Retinal pigment epithelial cell (primary cell): ENCODE results near the gene AGBL5.

ENCODE experiments used
- DNase-seq: peaks from one replicate; pipeline ENCODE4 v3.0.0-alpha.2; 2010; ENCODE audit warnings: low read depth
- H3K4me3 ChIP-seq: 2 replicates; pipeline ENCODE4 v1.5.1; 2011; ENCODE audit warnings: mild to moderate bottlenecking, low read length, control low read depth, moderate library complexity
- TF ChIP-seq, protein P1 (sequence below): conservative IDR thresholded peaks from 2 replicates; pipeline ENCODE4 v1.5.1; 2011; ENCODE audit warnings: low read depth, low read length, control low read depth, inconsistent platforms

Gene AGBL5

GRCh38 chr2:27040282-27040681 lies 11.2 kb upstream of the AGBL5 start:
- no peak overlapping the region for H3K4me3 ChIP-seq
- DNase-seq = no peak
- TF ChIP-seq, protein P1, sequence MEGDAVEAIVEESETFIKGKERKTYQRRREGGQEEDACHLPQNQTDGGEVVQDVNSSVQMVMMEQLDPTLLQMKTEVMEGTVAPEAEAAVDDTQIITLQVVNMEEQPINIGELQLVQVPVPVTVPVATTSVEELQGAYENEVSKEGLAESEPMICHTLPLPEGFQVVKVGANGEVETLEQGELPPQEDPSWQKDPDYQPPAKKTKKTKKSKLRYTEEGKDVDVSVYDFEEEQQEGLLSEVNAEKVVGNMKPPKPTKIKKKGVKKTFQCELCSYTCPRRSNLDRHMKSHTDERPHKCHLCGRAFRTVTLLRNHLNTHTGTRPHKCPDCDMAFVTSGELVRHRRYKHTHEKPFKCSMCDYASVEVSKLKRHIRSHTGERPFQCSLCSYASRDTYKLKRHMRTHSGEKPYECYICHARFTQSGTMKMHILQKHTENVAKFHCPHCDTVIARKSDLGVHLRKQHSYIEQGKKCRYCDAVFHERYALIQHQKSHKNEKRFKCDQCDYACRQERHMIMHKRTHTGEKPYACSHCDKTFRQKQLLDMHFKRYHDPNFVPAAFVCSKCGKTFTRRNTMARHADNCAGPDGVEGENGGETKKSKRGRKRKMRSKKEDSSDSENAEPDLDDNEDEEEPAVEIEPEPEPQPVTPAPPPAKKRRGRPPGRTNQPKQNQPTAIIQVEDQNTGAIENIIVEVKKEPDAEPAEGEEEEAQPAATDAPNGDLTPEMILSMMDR = no peak

DNA sequence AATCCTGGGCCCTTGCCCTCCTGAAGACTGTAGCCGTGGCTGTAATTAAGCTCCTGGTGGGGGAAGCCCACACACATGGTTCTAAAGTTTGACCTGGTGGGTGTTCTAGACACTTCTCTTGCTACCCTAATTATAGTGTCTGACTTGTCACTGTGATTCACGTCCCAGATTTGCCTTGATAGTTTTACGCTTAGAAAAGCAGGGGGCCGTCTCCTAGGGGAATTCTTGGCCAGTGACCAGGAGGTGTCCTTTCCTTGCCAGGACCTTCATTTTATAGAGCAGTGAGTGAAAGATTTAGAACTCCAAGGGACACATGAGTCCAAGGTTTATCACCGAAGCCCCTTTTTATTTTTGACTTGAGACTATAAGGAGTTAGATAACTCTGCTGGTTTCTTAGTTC lies 9.7 kb upstream of the AGBL5 start:
- TF ChIP-seq, protein P1 = no peak
- H3K4me3 ChIP-seq = no peak overlapping the region
- DNase-seq = no peak

DNA sequence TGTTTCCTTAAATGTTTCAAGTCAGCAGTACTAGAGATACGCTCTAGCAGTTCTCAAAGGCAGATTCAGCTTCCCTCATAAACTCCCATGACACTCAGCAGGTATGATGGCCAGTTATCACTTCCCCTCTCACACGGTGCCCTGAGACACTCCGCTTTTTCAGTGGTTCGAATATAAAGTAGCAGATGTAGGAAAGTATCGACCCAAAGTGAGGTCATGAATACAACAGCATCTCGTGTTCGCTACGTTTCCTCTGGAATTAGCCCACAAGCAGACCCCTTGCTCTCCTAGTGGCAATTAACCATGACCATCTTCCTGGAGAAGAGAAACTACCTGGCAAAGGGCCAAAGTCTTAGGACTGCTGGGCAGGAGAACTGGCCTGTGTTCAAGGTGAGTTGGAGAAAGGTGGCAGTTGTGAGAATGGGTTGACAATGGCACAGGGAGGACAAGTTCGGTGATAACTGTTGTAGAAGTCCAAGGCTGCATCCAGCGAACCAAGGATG lies 9.3 kb upstream of the AGBL5 start:
- H3K4me3 ChIP-seq = no peak overlapping the region
- TF ChIP-seq, protein P1 = no peak
- no peak for DNase-seq

GRCh38 chr2:27042985-27043634 lies 8.4 kb upstream of the AGBL5 start:
- TF ChIP-seq, protein P1 = no peak
- H3K4me3 ChIP-seq = no peak overlapping the region
- DNase-seq = no peak

- TF ChIP-seq, protein P1 = no peak
- DNase-seq = no peak
- peak overlapping the region; percentile 88 for H3K4me3 ChIP-seq
Measured at GRCh38 chr2:27049422-27050280, 1.8 kb upstream of the AGBL5 start.

DNA sequence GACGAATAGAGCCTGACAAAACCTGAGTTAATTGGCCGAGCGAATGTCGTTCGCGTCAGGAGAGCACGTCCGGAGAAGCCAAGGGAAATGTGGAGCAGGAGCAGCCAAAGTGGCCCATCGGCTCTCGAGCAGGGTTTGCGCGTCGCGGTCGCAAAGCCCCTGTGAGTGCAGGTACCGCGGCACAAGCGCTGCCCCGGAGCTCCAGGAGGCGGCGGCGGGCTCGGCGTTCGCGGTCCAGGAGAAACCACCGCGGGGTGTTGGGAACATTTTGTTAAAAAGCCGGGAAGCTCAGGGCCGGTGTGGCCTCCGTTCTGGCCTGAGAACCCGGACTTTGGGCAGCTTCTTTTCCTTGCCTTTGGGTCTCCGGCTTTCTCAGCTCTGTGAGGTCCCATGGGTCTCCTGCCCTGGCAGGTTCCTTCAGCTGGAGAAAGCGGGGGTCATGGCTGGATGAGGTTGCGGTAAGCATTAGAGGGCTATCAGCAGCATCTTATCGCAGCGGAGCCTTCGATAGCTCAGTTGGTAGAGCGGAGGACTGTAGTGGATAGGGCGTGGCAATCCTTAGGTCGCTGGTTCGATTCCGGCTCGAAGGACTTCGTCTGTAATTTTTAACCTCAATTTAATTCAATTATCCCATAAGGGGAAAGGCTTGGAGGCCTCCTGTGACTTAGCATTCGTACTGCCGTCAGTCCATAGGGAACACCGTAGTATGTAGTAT lies 1.0 kb upstream of the AGBL5 start:
- DNase-seq = peak; percentile 78
- TF ChIP-seq, protein P1 = peak; percentile 16
- peak overlapping the region; percentile 88 for H3K4me3 ChIP-seq
